ENCODE measurements around the gene TRMT6.
A peak's percentile ranks its signal among the peaks of the same experiment; 100 is the strongest.

Gene TRMT6

GRCh38 chr20:5947276-5947675 lies 3.1 kb downstream of the TRMT6 start:
- DNase-seq (ENCODE audit: low spot score) = no peak

- no peak for DNase-seq (ENCODE audit: low spot score)
Measured at GRCh38 chr20:5945963-5946362, 4.4 kb downstream of the TRMT6 start.

GRCh38 chr20:5938456-5939029 lies 11.8 kb downstream of the TRMT6 start:
- no peak for DNase-seq (ENCODE audit: low spot score)

GRCh38 chr20:5936238-5936637 lies 14.1 kb downstream of the TRMT6 start:
- no peak for DNase-seq (ENCODE audit: low spot score)

- no peak for DNase-seq (ENCODE audit: low spot score)
Measured at GRCh38 chr20:5935384-5935783, 14.9 kb downstream of the TRMT6 start.

- DNase-seq (ENCODE audit: low spot score) = no peak
Measured at GRCh38 chr20:5933802-5934436, 16.4 kb downstream of the TRMT6 start.

- no peak for DNase-seq (ENCODE audit: low spot score)
Measured at GRCh38 chr20:5932796-5933195, 17.5 kb downstream of the TRMT6 start.

- DNase-seq (ENCODE audit: low spot score) = no peak
Measured at GRCh38 chr20:5931411-5931810, 18.9 kb downstream of the TRMT6 start.

- DNase-seq (ENCODE audit: low spot score) = no peak
Measured at GRCh38 chr20:5928836-5929715, 21.3 kb downstream of the TRMT6 start.

- no peak for DNase-seq (ENCODE audit: low spot score)
Measured at GRCh38 chr20:5927749-5928462, 22.4 kb downstream of the TRMT6 start.

GRCh38 chr20:5925551-5925950 lies 24.8 kb downstream of the TRMT6 start:
- no peak for DNase-seq (ENCODE audit: low spot score)

- no peak for DNase-seq (ENCODE audit: low spot score)
Measured at GRCh38 chr20:5923493-5923892, 26.8 kb downstream of the TRMT6 start.

- no peak for DNase-seq (ENCODE audit: low spot score)
Measured at GRCh38 chr20:5920581-5920980, 29.8 kb downstream of the TRMT6 start.

- DNase-seq (ENCODE audit: low spot score) = no peak
Measured at GRCh38 chr20:5919626-5920544, 30.4 kb downstream of the TRMT6 start.

GRCh38 chr20:5918856-5919625 lies 31.3 kb downstream of the TRMT6 start:
- peak; percentile 39 for DNase-seq (ENCODE audit: low spot score)

- no peak for DNase-seq (ENCODE audit: low spot score)
Measured at GRCh38 chr20:5914859-5915258, 35.5 kb downstream of the TRMT6 start.

GRCh38 chr20:5913166-5913565 lies 37.2 kb downstream of the TRMT6 start:
- no peak for DNase-seq (ENCODE audit: low spot score)

- DNase-seq (ENCODE audit: low spot score) = no peak
Measured at GRCh38 chr20:5910186-5910585, 40.1 kb downstream of the TRMT6 start.

GRCh38 chr20:5908981-5909380 lies 41.4 kb downstream of the TRMT6 start:
- no peak for DNase-seq (ENCODE audit: low spot score)

- DNase-seq (ENCODE audit: low spot score) = no peak
Measured at GRCh38 chr20:5900908-5901307, 49.4 kb downstream of the TRMT6 start.

- DNase-seq (ENCODE audit: low spot score) = no peak
Measured at GRCh38 chr20:5899444-5899843, 50.9 kb downstream of the TRMT6 start.
